Right atrium auricular region (tissue), 2 donors: Measurements from ENCODE around the gene FARP1. TPM values are rescaled to one million over a fixed set of nuclear protein-coding genes. Genes with fewer than 3 reads are reported as not detected.

Source experiments
- DNase-seq: peaks from one replicate; pipeline ENCODE4 v3.0.0-alpha.2; 2019; ENCODE audit warnings: low spot score
- H3K27ac ChIP-seq, 2 donors: fragments of 200-600 bp; sonication (generic); 1 replicate in 1 of 2; 2 replicates in 1 of 2; pipeline ENCODE4 v1.5.1; 2016 to 2019
- H3K27me3 ChIP-seq, 2 donors: fragments of 200-600 bp; sonication (generic); one replicate each; pipeline versions ENCODE4 v1.5.1 to v1.6.0; 2017 to 2019
- H3K36me3 ChIP-seq: fragments of 200-600 bp; sonication (generic); one replicate; pipeline ENCODE4 v1.5.1; 2016
- H3K4me1 ChIP-seq, 2 donors: fragments of 200-600 bp; sonication (generic); one replicate each; pipeline versions ENCODE4 v1.5.1 to v1.6.0; 2017 to 2019
- H3K4me3 ChIP-seq, 2 donors: fragments of 200-600 bp; sonication (generic); 1 replicate in 1 of 2; 2 replicates in 1 of 2; pipeline ENCODE4 v1.5.1; 2017 to 2019; ENCODE audit warnings: mild to moderate bottlenecking in 1 of 2, moderate library complexity in 1 of 2
- H3K9me3 ChIP-seq, 2 donors: fragments of 200-600 bp; sonication (generic); one replicate each; pipeline ENCODE4 v1.5.1; 2019
- CTCF ChIP-seq, 2 donors: fragments of 200-600 bp; sonication (generic); IDR thresholded peaks; one replicate each; pipeline ENCODE4 v1.5.1; 2019; ENCODE audit warnings: antibody characterized with exemption in 2 of 2
- total RNA-seq, 2 donors: library from RNA; depleted of rRNA; stranded (reverse); fragments of >200 nt; gene quantifications; one replicate each; pipeline ENCODE4 v1.1.0, GENCODE V29; 2016

The FARP1 gene
- total RNA-seq, 2 donors from 2014 or later: 15.5 to 25.7 TPM

- Histone ChIP-seq H3K27ac (peak overlapping the region in 1 of 2 donors; percentile 15), H3K4me1 (peaks cover 0 to 18% of the 10 kb centered on the region in 2 donors), H3K4me3 (no peak overlapping the region), H3K36me3 (peaks cover 29% of the 10 kb centered on the region), H3K27me3 (no peaks in the 10 kb centered on the region), H3K9me3 (no peaks in the 10 kb centered on the region)
- peak; percentile 58 for DNase-seq
- no peak for TF ChIP-seq CTCF (IDR thresholded peaks at IDR 0.05)
These were observed 246.4 kb downstream of the FARP1 start for GRCh38 chr13:98389319-98389718.

DNA sequence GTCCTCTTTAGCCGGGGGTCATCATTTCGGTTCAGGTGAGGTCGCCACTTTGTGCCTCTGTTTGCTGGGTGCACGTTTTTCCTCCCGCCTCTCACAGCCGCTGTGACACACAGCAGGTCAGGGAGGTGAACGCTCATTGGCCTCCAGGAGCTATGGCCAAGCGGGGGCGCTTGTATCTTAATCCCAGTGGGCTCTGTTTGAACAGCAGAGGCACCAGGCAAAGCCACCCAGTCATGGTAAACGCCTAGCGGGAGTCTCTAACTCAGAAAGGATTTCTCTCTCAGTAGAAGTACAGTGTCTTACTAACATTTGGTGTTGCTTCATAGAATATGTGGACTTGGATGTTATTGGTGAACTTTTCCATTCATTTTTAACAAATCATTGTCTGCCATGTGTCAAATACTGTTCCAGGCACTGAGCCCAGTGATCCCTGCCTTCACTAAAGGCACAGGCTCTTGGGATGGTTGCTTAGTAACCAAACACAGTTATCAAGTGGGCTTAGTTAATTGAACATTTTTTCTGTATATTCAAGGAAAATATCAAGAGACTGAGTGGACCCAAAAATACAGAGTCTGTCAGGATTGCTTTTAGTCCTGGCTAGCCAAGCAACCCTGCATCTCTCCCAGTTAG is 247.3 kb downstream of the FARP1 start:
- peaks cover 35% of the 10 kb centered on the region for H3K36me3 ChIP-seq
- peak; percentile 60 for DNase-seq
- peak overlapping the region in 1 of 2 donors; percentile 15 for H3K27ac ChIP-seq

DNA sequence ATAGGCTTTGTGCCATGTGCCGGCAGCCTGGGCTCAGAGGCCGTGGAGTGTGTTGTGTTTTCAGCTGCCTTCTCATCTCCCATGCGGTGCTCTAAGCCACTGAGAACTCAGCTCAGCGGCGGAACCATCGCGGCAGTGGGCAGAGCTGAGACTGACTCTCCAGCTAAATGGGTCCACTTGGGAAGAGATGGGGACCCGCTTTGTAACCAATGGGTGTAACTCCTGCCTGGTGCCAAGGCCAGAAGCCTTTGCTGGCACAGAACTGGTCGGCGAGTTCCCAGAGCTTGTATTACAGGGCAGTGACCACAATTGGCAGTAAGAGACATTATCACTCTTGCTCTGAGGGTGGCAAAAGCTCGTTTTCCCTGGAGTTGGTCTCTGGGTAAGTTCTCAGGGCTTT is 251.0 kb downstream of the FARP1 start:
- no peak for TF ChIP-seq CTCF (IDR thresholded peaks at IDR 0.05)
- Histone ChIP-seq H3K27ac (no peak overlapping the region), H3K9me3 (no peaks in the 10 kb centered on the region), H3K27me3 (no peaks in the 10 kb centered on the region), H3K4me3 (no peak overlapping the region), H3K4me1 (peaks cover 0 to 16% of the 10 kb centered on the region in 2 donors), H3K36me3 (peaks cover 34% of the 10 kb centered on the region)
- DNase-seq: peak; percentile 21

More for the DNA sequence above, 247.3 kb downstream of the FARP1 start:
- no peak overlapping the region for H3K4me3 ChIP-seq
- TF ChIP-seq CTCF (IDR thresholded peaks at IDR 0.05): no peak
- peaks cover 0 to 18% of the 10 kb centered on the region in 2 donors for H3K4me1 ChIP-seq
- no peaks in the 10 kb centered on the region for H3K27me3 ChIP-seq
- no peaks in the 10 kb centered on the region for H3K9me3 ChIP-seq

- peak; percentile 42 for DNase-seq
- peaks cover 0 to 7% of the 10 kb centered on the region in 2 donors for H3K4me1 ChIP-seq
- H3K36me3 ChIP-seq: peaks cover 34% of the 10 kb centered on the region
- H3K9me3 ChIP-seq: no peaks in the 10 kb centered on the region
- no peak overlapping the region for H3K27ac ChIP-seq
- TF ChIP-seq CTCF (IDR thresholded peaks at IDR 0.05): no peak
- no peak overlapping the region for H3K4me3 ChIP-seq
- H3K27me3 ChIP-seq: no peaks in the 10 kb centered on the region
These were observed 252.1 kb downstream of the FARP1 start for GRCh38 chr13:98394820-98395510.

GRCh38 chr13:98396071-98396710 is 253.3 kb downstream of the FARP1 start:
- no peak for TF ChIP-seq CTCF (IDR thresholded peaks at IDR 0.05)
- Histone ChIP-seq H3K27ac (no peak overlapping the region), H3K36me3 (peaks cover 23% of the 10 kb centered on the region), H3K4me3 (no peak overlapping the region), H3K4me1 (no peaks in the 10 kb centered on the region), H3K9me3 (no peaks in the 10 kb centered on the region), H3K27me3 (no peaks in the 10 kb centered on the region)
- peak; percentile 32 for DNase-seq
